ENCODE measurements around the gene SORL1-AS1.

- TF ChIP-seq ATF3 (IDR thresholded peaks at IDR 0.05; ENCODE audit: borderline replicate concordance, extremely low read depth, low read depth, low read length) (no peak), FOS (IDR thresholded peaks at IDR 0.05; ENCODE audit: borderline replicate concordance, extremely low read depth, insufficient read length) (no peak), FOXM1 (IDR thresholded peaks at IDR 0.05; ENCODE audit: low read depth, low read length) (no peak), CTCF (IDR thresholded peaks at IDR 0.05 in 2 of 3, conservative IDR thresholded peaks at IDR 0.05 in 1 of 3; ENCODE audit: control insufficient read depth in 2 of 3, extremely low read depth in 1 of 3, insufficient read depth in 1 of 3, low read depth in 3 of 3, low read length in 3 of 3) (no peak), EZH2 (IDR thresholded peaks at IDR 0.05; ENCODE audit: borderline replicate concordance, control insufficient read depth, low read depth, low read length) (no peak), SREBF2 (IDR thresholded peaks at IDR 0.05; ENCODE audit: low read length) (no peak), MEF2A (IDR thresholded peaks at IDR 0.05; ENCODE audit: insufficient read depth, low read depth, low read length) (no peak), ZBTB4 (CRISPR knock-in tag; IDR thresholded peaks at IDR 0.05) (no peak), NR2C2 (IDR thresholded peaks at IDR 0.05; ENCODE audit: borderline replicate concordance, control insufficient read depth, insufficient read length, low read depth) (no peak)
Measured at GRCh38 chr11:121485216-121485615, 32.4 kb upstream of the SORL1-AS1 start.
